Activated naive CD8-positive, alpha-beta T cell treated with anti-CD3 and anti-CD28 coated beads, Interleukin-2, amount 10 ng/mL, durations not matched to agents 7 days and 5 days (primary cell): Measurements from ENCODE around the gene ATP11A. TPM values are rescaled to one million over a fixed set of nuclear protein-coding genes. Genes with fewer than 3 reads are reported as not detected.

Experiments used
- ATAC-seq: fragments of 150-1000 bp; cut with Tn5 transposase; one replicate; pipeline ENCODE4 v1.10.0; 2021; ENCODE audit warnings: low read depth, moderate library complexity
- POLR2A ChIA-PET: fragments of 350-600 bp; sonication (Branson Sonifier 250); formaldehyde crosslinking; loops from one replicate; lab custom pipeline; 2021; ENCODE audit warnings: antibody characterized with exemption; lab: Charles Lee
- DNase-seq: peaks from one replicate; pipeline ENCODE4 v3.0.0; 2021
- H3K27ac Mint-ChIP-seq: one replicate; pipeline ENCODE4 v1.8.0; 2022; ENCODE audit warnings: mild to moderate bottlenecking, mixed read lengths
- H3K27me3 Mint-ChIP-seq: one replicate; pipeline ENCODE4 v1.8.0; 2022; ENCODE audit warnings: mild to moderate bottlenecking, moderate library complexity, mixed read lengths
- H3K36me3 Mint-ChIP-seq: one replicate; pipeline ENCODE4 v1.8.0; 2021; ENCODE audit warnings: mild to moderate bottlenecking, mixed read lengths
- H3K4me1 Mint-ChIP-seq: one replicate; pipeline ENCODE4 v1.8.0; 2021; ENCODE audit warnings: mixed read lengths
- H3K4me3 Mint-ChIP-seq: one replicate; pipeline ENCODE4 v1.8.0; 2022; ENCODE audit warnings: mild to moderate bottlenecking, moderate library complexity, mixed read lengths
- H3K9me3 Mint-ChIP-seq: one replicate; pipeline ENCODE4 v1.8.0; 2021; ENCODE audit warnings: mixed read lengths
- total RNA-seq, 2 experiments: library from RNA; stranded (reverse); gene quantifications; one replicate each; pipeline ENCODE4 v1.2.3, GENCODE V29; 2021

ATP11A gene
- total RNA-seq, 2 experiments from 2014 or later, result 36.5 to 38.2 TPM

DNA sequence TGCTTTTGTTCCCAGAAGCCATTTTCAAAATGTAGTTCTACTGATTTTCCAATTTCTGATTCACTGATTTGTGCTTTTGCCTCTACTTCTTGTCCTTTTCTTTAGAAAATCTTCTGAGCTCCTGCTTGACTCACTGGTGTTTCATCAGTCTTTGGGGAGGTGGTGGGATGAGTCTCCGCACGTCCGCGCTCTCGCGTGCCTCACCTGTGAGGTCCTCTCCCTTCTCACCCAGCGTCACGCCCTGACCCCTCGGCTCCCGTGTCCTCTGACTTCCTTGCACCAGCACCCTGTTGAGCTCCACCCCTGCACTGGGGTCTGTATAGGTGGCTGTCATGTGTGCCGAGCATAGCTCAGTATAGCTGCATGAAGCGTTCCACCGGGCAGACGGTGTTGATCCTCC, 226.5 kb downstream of the ATP11A start:
- Mint-ChIP-seq H3K4me1 (no peaks in the 10 kb centered on the region), H3K27ac (no peak overlapping the region), H3K4me3 (no peak overlapping the region), H3K9me3 (no peaks in the 10 kb centered on the region), H3K27me3 (peaks cover 15% of the 10 kb centered on the region), H3K36me3 (no peaks in the 10 kb centered on the region)
- DNase-seq (no peak), ATAC-seq (no peak)
- POLR2A ChIA-PET, result no interaction called here

DNA sequence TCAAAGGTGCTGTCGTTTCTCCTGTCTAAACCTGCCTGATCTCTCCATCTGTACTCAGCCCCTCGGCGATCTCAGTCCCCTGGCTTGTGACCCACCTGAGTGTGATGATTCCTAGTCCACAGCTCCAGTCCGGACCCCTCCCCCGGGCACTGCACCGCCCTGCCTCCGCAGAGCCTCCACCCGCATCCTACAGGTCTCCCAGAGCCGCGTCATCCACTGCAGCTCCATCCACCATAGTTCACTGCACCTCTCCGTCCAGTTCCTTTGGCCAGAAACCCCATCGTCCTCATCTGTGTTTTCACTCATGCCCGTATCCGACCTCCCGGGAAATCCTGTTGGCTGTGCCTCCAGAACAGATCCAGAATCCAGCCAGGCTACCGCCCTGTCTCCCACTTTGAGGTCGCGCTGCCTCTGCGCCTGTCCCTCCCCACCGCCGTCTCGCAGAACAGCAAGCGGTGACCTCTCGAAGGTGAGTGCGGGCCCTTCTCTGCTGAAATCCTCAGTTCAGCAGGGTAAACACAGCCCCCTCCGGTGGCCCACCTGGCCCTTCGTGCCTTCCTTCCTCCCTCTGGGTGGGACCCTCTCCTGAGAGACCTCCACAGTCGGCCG, 227.3 kb downstream of the ATP11A start:
- H3K27ac Mint-ChIP-seq, result no peak overlapping the region
- H3K9me3 Mint-ChIP-seq, result no peaks in the 10 kb centered on the region
- no peaks in the 10 kb centered on the region for H3K4me1 Mint-ChIP-seq
- H3K4me3 Mint-ChIP-seq, result no peak overlapping the region
- peaks cover 18% of the 10 kb centered on the region for H3K27me3 Mint-ChIP-seq
- ATAC-seq (no peak), DNase-seq (no peak)
- POLR2A ChIA-PET, result no interaction called here
- H3K36me3 Mint-ChIP-seq, result no peaks in the 10 kb centered on the region

DNA sequence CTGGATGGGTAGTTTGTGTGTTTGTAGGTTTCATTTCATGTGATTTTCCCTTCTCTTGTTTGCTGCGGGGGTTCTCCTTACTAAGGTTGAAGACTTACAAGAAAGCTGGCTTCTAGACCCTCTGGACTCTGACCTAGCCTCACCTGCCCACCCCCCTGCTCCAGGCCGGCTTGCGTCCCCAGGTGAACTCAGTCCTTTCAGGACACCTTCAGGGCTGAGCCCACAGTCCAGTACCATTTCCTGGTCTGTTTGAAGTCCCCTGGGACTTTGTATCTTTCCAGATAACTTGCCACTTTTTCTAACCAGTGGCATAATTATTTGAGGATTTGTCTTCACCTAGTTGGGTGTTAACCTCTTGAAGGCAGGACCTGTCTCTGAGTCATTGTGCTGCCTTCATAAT, 227.9 kb downstream of the ATP11A start:
- ATAC-seq (no peak), DNase-seq (no peak)
- Mint-ChIP-seq H3K27me3 (peaks cover 18% of the 10 kb centered on the region), H3K27ac (no peak overlapping the region), H3K4me1 (no peaks in the 10 kb centered on the region), H3K9me3 (no peaks in the 10 kb centered on the region), H3K36me3 (no peaks in the 10 kb centered on the region), H3K4me3 (no peak overlapping the region)
- POLR2A ChIA-PET, result no interaction called here

DNA sequence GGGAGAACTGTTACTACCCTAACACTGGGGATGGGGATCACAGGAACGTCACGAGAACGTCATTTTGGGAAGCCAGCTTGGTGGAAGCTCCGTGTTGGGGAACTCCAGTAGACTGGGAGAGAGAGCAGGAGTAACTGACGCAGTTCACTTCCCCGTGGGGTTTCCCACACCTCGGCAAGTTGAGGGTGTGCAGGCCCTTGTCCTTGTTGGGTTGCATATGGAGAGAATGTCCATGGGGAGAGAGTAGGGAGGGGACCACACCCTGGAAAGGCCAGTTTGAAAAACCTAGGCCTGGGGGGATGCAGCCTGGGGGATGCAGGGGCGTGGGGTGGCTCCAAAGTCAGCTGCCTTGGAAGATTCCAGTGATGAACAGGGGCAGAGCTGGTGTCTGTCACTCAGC, 228.4 kb downstream of the ATP11A start:
- POLR2A ChIA-PET, result no interaction called here
- no peak overlapping the region for H3K27ac Mint-ChIP-seq
- no peaks in the 10 kb centered on the region for H3K36me3 Mint-ChIP-seq
- H3K4me3 Mint-ChIP-seq, result no peak overlapping the region
- H3K4me1 Mint-ChIP-seq, result no peaks in the 10 kb centered on the region
- DNase-seq (no peak), ATAC-seq (no peak)
- no peaks in the 10 kb centered on the region for H3K9me3 Mint-ChIP-seq
- H3K27me3 Mint-ChIP-seq, result peaks cover 18% of the 10 kb centered on the region

DNA sequence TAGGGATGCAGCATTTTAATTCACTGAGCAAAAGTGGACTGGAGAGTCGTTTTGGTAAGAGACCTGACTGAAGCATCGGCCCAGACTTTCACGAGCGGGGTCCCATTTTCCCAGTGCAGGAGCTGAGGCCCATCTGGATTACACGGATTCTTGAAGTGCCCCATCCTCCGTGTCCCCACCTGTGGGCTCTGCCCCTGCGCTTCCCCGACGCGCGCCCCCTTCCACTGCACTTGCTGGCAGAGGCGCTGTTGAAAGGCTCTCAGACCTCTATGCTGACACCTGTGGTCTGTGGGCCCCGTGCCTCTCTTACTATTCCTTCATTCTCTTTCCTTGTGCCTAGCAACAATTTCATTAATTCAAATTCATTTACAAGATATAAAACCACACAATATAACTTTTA, 228.9 kb downstream of the ATP11A start:
- Mint-ChIP-seq H3K4me1 (no peaks in the 10 kb centered on the region), H3K9me3 (no peaks in the 10 kb centered on the region), H3K27me3 (peaks cover 21% of the 10 kb centered on the region), H3K27ac (no peak overlapping the region), H3K4me3 (no peak overlapping the region), H3K36me3 (no peaks in the 10 kb centered on the region)
- DNase-seq, result no peak
- POLR2A ChIA-PET, result no interaction called here
- no peak for ATAC-seq

DNA sequence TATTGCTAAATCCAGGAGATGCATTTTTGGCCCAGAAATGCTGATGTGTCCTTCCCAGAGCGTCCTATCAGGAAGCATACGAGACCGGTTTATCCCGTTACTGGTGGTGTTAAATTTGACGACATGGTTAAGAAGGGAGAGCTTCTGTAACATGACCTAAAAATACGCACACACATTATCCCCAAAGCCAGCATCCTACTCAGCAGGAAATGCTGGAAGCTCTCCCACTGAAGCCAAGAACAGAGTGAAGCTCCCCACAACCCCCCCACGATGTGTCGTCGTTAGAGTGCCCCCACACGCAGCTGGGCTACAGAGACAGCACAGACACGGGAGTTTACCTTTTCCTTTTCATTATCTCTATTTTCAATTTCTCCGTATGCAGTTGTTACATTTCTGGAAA, 234.1 kb downstream of the ATP11A start:
- H3K4me3 Mint-ChIP-seq, result no peak overlapping the region
- DNase-seq (no peak), ATAC-seq (no peak)
- no peaks in the 10 kb centered on the region for H3K4me1 Mint-ChIP-seq
- POLR2A ChIA-PET, result no interaction called here
- H3K9me3 Mint-ChIP-seq, result no peaks in the 10 kb centered on the region
- H3K36me3 Mint-ChIP-seq, result no peaks in the 10 kb centered on the region
- no peak overlapping the region for H3K27ac Mint-ChIP-seq
- H3K27me3 Mint-ChIP-seq, result peaks cover 22% of the 10 kb centered on the region

DNA sequence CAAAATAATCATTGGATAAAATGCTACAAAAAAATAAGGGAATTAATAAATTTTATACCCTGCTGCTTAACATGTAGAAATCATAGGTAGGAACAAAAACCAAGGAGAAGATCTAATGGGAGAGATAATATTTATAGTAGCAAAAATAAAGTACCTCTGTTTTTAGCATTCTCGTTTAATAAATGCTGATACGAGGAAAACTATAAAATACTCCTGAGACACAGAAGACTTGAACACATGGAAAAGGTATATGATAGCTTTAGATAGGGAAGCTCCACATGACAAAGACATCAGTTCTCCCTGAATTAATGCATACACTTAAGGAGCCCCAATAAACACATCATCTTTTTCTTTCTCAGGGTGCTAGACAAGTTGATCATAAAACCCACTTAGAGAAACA, 234.5 kb downstream of the ATP11A start:
- H3K4me1 Mint-ChIP-seq, result peaks cover 3% of the 10 kb centered on the region
- no peaks in the 10 kb centered on the region for H3K36me3 Mint-ChIP-seq
- DNase-seq (no peak), ATAC-seq (no peak)
- H3K4me3 Mint-ChIP-seq, result no peak overlapping the region
- POLR2A ChIA-PET, result no interaction called here
- H3K9me3 Mint-ChIP-seq, result no peaks in the 10 kb centered on the region
- no peak overlapping the region for H3K27ac Mint-ChIP-seq
- peaks cover 26% of the 10 kb centered on the region for H3K27me3 Mint-ChIP-seq

DNA sequence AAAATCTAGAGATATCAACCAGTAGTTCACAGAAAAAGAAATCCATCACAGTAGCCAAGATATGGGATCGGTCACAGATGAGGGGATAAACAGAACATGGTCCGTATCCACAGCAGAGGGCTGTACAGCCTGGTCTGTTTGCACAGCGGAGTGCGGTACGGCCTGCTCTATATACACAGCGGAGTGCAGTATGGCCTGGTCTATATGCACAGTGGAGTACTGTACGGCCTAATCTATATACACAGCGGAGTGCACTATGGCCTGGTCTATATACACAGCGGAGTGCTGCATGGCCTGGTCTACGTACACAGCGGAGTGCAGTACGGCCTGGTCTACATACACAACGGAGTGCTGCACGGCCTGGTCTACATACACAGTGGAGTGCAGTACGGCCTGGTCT, 236.2 kb downstream of the ATP11A start:
- ATAC-seq, result no peak
- POLR2A ChIA-PET, result no interaction called here
- peaks cover 40% of the 10 kb centered on the region for H3K27me3 Mint-ChIP-seq

DNA sequence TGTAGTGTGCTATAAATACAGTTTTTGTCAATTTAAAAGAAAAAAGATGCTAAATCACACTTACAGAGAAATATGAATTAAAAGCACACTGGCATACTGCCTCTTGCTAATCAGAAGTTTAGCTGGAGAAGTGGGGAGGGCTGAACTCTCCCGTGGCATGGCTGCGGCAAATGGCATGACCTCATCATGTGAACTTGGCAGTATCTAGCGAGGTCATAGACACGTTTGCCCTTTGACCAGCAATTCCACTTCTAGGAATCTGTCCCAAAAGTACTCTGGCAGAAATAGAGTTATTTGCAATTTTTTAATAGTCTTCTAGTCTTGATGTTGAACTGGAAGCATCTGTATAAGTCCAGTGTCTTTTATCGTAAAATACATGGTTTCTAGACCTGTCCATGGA, 237.2 kb downstream of the ATP11A start:
- peaks cover 14% of the 10 kb centered on the region for H3K4me1 Mint-ChIP-seq
- DNase-seq (no peak), ATAC-seq (no peak)
- no peak overlapping the region for H3K27ac Mint-ChIP-seq
- H3K4me3 Mint-ChIP-seq, result no peak overlapping the region
- H3K36me3 Mint-ChIP-seq, result no peaks in the 10 kb centered on the region
- H3K27me3 Mint-ChIP-seq, result peaks cover 37% of the 10 kb centered on the region
- POLR2A ChIA-PET, result no interaction called here
- no peaks in the 10 kb centered on the region for H3K9me3 Mint-ChIP-seq

More for the DNA sequence above, 236.2 kb downstream of the ATP11A start:
- Mint-ChIP-seq H3K4me1 (peaks cover 12% of the 10 kb centered on the region), H3K9me3 (no peaks in the 10 kb centered on the region), H3K27ac (no peak overlapping the region), H3K4me3 (no peak overlapping the region), H3K36me3 (no peaks in the 10 kb centered on the region)
- no peak for DNase-seq

DNA sequence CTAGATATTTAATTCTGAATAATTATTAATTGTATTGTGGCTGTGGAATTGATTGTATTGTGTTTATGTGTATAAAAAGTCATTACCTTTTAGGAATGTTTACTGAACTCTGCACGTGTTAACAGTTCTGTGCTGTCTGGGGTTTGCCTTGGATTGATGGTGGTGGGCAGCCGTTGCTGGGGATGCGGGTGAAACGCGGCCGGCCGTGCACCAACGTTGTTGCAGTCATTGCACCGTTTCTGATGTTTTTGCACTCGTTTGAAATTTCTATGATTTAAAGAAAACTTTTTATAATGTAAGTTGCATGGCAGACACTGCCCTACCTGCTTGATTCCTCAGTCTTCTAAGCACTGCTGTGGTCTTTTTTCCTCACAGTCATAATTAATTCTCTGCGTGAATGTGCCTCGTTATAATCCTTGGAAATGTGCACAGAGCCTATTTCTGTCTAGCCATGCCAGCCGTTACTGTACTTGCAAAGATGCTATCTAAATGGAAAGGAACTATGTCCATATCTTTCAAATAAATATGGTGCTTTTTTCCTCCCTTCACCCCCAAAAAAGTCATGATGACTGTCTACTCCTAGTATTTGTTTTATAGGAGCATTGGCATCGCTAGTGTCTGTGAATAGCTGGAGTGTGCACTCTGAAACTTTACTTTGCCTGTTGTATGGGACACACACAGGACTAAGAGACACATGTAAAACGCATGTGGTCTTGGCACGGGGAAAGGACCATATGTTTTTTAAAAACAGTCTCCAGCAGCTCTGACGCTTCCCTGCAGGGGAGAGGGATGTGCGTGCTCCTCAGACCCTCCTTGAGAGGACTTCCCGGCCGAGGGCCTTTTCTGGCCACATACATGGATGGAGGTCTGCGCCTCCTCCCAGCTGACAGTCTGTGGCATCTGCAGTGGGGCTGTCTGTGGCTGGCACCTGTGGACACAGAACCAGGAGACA, 238.5 kb downstream of the ATP11A start:
- H3K27ac Mint-ChIP-seq, result no peak overlapping the region
- POLR2A ChIA-PET, result no interaction called here

DNA sequence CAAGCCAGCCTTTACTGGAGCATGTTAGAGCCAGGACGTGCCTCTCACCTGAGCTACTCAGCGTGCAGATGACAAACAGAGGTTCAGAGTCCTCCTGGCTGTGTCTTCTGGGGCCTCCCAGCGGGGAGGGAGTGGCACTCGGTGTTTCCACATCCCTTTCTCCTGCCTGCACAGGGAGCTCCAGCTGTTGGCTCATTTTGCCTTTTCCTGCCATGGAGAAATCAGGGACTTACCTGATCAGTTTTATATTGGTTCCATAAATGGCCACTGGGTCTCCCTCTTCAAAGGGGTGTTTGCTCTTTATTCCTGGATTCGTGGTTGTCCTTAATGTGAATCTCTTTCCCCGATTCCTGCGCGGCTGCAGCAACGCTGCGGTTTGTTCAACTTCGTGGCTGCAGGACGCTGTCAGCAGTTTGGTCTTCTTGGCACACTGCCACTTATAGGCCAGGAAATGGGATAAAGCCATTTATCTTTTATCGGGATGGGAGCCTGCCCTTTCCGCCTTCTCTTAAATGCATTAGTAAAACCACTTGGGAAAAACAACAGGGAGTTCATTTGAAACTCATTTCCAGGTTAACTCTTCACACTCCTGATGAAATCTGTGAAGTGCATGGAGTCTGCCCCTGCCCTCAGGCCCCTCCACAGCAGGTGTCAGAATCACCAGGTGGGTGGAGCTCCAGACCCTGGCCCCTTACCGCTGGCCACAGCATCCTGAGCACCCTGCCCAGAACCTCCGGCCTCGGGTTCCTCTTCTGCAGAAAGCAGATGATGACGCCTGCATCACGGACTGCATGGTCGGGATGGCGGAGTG, 239.3 kb downstream of the ATP11A start:
- H3K4me3 Mint-ChIP-seq, result no peak overlapping the region
- POLR2A ChIA-PET, result no interaction called here
- H3K36me3 Mint-ChIP-seq, result no peaks in the 10 kb centered on the region
- ATAC-seq (no peak), DNase-seq (no peak)
- no peak overlapping the region for H3K27ac Mint-ChIP-seq
- H3K4me1 Mint-ChIP-seq, result peaks cover 14% of the 10 kb centered on the region
- peaks cover 36% of the 10 kb centered on the region for H3K27me3 Mint-ChIP-seq
- no peaks in the 10 kb centered on the region for H3K9me3 Mint-ChIP-seq

More for the DNA sequence above, 238.5 kb downstream of the ATP11A start:
- ATAC-seq (no peak), DNase-seq (no peak)
- H3K36me3 Mint-ChIP-seq, result no peaks in the 10 kb centered on the region
- peaks cover 14% of the 10 kb centered on the region for H3K4me1 Mint-ChIP-seq
- no peaks in the 10 kb centered on the region for H3K9me3 Mint-ChIP-seq
- H3K27me3 Mint-ChIP-seq, result peaks cover 40% of the 10 kb centered on the region
- no peak overlapping the region for H3K4me3 Mint-ChIP-seq

DNA sequence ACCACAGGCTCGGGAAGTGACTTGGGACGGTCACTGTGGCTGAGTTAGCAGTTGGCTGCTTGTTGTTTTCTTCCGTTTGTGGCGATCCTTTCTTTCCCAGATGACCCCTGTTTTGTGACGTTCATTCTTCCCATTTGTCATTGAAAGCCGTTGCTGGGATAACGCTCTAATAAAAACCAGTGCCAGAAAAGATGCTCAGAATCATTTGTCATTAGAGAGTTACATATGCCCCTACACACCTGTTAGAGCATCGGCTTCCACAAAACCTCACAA, 239.9 kb downstream of the ATP11A start:
- no peaks in the 10 kb centered on the region for H3K9me3 Mint-ChIP-seq
- H3K4me1 Mint-ChIP-seq, result peaks cover 14% of the 10 kb centered on the region
- H3K27ac Mint-ChIP-seq, result no peak overlapping the region
- H3K4me3 Mint-ChIP-seq, result no peak overlapping the region
- H3K36me3 Mint-ChIP-seq, result no peaks in the 10 kb centered on the region
- POLR2A ChIA-PET, result no interaction called here
- no peak for ATAC-seq
- no peak for DNase-seq
- H3K27me3 Mint-ChIP-seq, result peaks cover 36% of the 10 kb centered on the region

DNA sequence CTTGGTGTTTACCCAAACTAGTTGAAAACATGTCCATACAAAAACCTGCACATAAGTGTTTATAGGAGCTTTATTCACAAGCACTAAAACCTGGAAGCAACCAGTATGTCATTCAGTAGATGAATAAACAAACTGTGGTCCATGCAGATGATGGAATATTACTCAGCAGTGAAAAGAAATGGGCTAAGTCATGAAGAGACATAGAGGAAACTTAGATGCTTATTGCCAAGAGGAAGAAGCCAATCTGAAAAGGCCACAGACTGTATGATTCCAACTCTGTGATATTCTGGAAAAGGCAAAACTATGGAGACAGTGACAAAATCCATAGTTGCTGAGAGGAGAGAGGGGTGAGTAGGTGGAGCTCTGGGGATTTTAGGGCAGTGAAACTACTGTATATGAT, 240.4 kb downstream of the ATP11A start:
- Mint-ChIP-seq H3K36me3 (no peaks in the 10 kb centered on the region), H3K27me3 (peaks cover 36% of the 10 kb centered on the region), H3K4me1 (peaks cover 14% of the 10 kb centered on the region), H3K4me3 (no peak overlapping the region), H3K9me3 (no peaks in the 10 kb centered on the region), H3K27ac (no peak overlapping the region)
- POLR2A ChIA-PET, result no interaction called here
- no peak for DNase-seq
- ATAC-seq, result no peak
